Progenitor cell of endocrine pancreas (in vitro differentiated cells): ENCODE measurements around the gene SLC26A8. TPM values are rescaled to one million over a fixed set of nuclear protein-coding genes. Genes with fewer than 3 reads are reported as not detected.
A peak's percentile ranks its signal among the peaks of the same experiment; 100 is the strongest.

Experiments
- DNase-seq: peaks from one replicate; pipeline ENCODE4 v3.0.0; 2021; ENCODE audit warnings: low spot score; ENCODE audit not compliant: unreplicated experiment
- H3K27ac Mint-ChIP-seq: 2 replicates; pipeline ENCODE4 v1.8.0; 2021; ENCODE audit warnings: mild to moderate bottlenecking, moderate library complexity, mixed read lengths
- H3K27me3 Mint-ChIP-seq: 2 replicates; pipeline ENCODE4 v1.8.0; 2021; ENCODE audit warnings: mixed read lengths
- H3K36me3 Mint-ChIP-seq: 2 replicates; pipeline ENCODE4 v1.8.0; 2022; ENCODE audit warnings: mixed read lengths; ENCODE audit not compliant: insufficient read depth
- H3K4me1 Mint-ChIP-seq: 2 replicates; pipeline ENCODE4 v1.8.0; 2021; ENCODE audit warnings: low read depth, mixed read lengths
- H3K4me3 Mint-ChIP-seq: 2 replicates; pipeline ENCODE4 v1.8.0; 2021; ENCODE audit warnings: low read depth, mild to moderate bottlenecking, moderate library complexity, mixed read lengths
- H3K9me3 Mint-ChIP-seq: 2 replicates; pipeline ENCODE4 v1.8.0; 2021; ENCODE audit warnings: low read depth, mixed read lengths
- CTCF ChIP-seq: fragments of 200-600 bp; sonication (generic); IDR thresholded peaks from one replicate; pipeline ENCODE4 v1.5.0; 2021; ENCODE audit warnings: antibody characterized with exemption, mild to moderate bottlenecking; ENCODE audit not compliant: unreplicated experiment
- total RNA-seq: library from RNA; stranded (reverse); gene quantifications from 2 replicates; pipeline ENCODE4 v1.2.1, GENCODE V29; 2021

The SLC26A8 gene
- total RNA-seq, 1 donor from 2014 or later = not detected

- H3K36me3 Mint-ChIP-seq = peaks cover 5% of the 10 kb centered on the region
- no peaks in the 10 kb centered on the region for H3K27me3 Mint-ChIP-seq
- H3K4me1 Mint-ChIP-seq = peaks cover 20% of the 10 kb centered on the region
- TF ChIP-seq CTCF = no peak
- no peak overlapping the region for H3K27ac Mint-ChIP-seq
- no peak for DNase-seq
- no peaks in the 10 kb centered on the region for H3K9me3 Mint-ChIP-seq
- no peak overlapping the region for H3K4me3 Mint-ChIP-seq
These were observed 16.5 kb upstream of the SLC26A8 start for GRCh38 chr6:36040958-36041357.

GRCh38 chr6:36039112-36039511 is 14.7 kb upstream of the SLC26A8 start:
- Mint-ChIP-seq H3K9me3 (no peaks in the 10 kb centered on the region), H3K27ac (no peak overlapping the region), H3K4me1 (peaks cover 25% of the 10 kb centered on the region), H3K27me3 (no peaks in the 10 kb centered on the region), H3K36me3 (peaks cover 7% of the 10 kb centered on the region), H3K4me3 (no peak overlapping the region)
- no peak for DNase-seq
- TF ChIP-seq CTCF = no peak

GRCh38 chr6:36038120-36038876 is 13.9 kb upstream of the SLC26A8 start:
- Mint-ChIP-seq H3K36me3 (peaks cover 5% of the 10 kb centered on the region), H3K27me3 (no peaks in the 10 kb centered on the region), H3K4me1 (peaks cover 27% of the 10 kb centered on the region), H3K9me3 (no peaks in the 10 kb centered on the region), H3K4me3 (no peak overlapping the region), H3K27ac (peak overlapping the region; percentile 59)
- TF ChIP-seq CTCF = no peak
- DNase-seq = no peak

- Mint-ChIP-seq H3K27ac (no peak overlapping the region), H3K36me3 (peaks cover 5% of the 10 kb centered on the region), H3K9me3 (no peaks in the 10 kb centered on the region), H3K4me3 (no peak overlapping the region), H3K27me3 (no peaks in the 10 kb centered on the region), H3K4me1 (peaks cover 33% of the 10 kb centered on the region)
- no peak for DNase-seq
- no peak for TF ChIP-seq CTCF
These were observed 10.8 kb upstream of the SLC26A8 start for GRCh38 chr6:36035225-36035624.

GRCh38 chr6:36034441-36034840 is 10.0 kb upstream of the SLC26A8 start:
- H3K4me1 Mint-ChIP-seq = peaks cover 38% of the 10 kb centered on the region
- H3K4me3 Mint-ChIP-seq = no peak overlapping the region
- no peaks in the 10 kb centered on the region for H3K27me3 Mint-ChIP-seq
- no peak for DNase-seq
- H3K27ac Mint-ChIP-seq = no peak overlapping the region
- peaks cover 5% of the 10 kb centered on the region for H3K36me3 Mint-ChIP-seq
- H3K9me3 Mint-ChIP-seq = no peaks in the 10 kb centered on the region
- TF ChIP-seq CTCF = no peak
